SK-MEL-5 (cell line): ENCODE results near the gene CKMT1A. TPM values are rescaled to one million over a fixed set of nuclear protein-coding genes. Genes with fewer than 3 reads are reported as not detected.
"Not testable (repeated sequence)": the region's sequence is repeated elsewhere in the genome, so short reads cannot be mapped to it uniquely, and the experiment has no call there.

Source experiments
- DNase-seq: peaks from one replicate; pipeline ENCODE4 v3.0.0-alpha.2; 2016; ENCODE audit warnings: low read depth, low spot score
- in situ Hi-C: cut with HindIII; loops from 2 replicates; pipeline ENCODE4 v1.10.0; 2016; ENCODE audit warnings: low sequenced_read_pairs, high pct_unique_total_duplicates, low pct_unique_long_range_greater_than_20kb
- small RNA-seq, 2 experiments: library from RNA; depleted of rRNA; stranded (forward); fragments of <200 nt; gene quantifications; one replicate each; pipeline ENCODE3, GENCODE V24; 2014
- total RNA-seq: library from RNA; depleted of rRNA; stranded (reverse); fragments of >200 nt; shearing (Covaris generic); gene quantifications from 2 replicates; pipeline ENCODE4 v1.2.3, GENCODE V29; 2014; rRNA removed

Gene CKMT1A
- total RNA-seq, 1 experiment from 2014 or later, result 18.5 TPM

DNA sequence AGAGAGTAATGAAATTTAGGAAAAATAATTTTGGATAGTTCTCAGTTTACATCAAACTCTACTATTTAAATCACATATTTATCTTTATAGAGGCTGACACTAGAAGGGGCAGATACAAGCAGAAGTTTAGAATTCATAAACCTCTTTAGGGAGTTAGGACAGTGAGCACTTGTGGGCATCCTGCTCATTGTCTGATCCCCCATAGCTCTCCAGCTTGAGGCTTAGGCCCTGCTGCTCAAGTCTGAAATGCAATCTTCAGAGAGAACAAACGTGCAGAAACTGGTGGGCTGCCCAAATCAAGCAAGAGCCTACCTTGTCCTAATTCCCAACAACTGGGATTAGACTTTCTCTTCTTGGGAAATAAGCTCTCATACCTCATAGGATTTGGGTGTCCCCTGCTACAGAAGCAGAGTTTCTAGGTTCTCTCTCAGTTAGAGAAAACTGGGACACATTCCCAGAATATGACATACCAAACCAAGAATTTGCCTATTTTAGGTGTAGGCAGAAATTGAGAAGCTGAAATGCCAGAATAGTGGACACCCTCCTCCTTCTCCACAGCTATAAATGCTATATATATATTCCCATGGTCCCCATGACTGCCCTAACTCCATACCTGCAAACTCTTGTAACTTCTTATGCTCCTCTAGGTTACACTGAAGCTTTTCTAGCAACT, 34.5 kb downstream of the CKMT1A start:
- DNase-seq, in situ Hi-C loops: not testable (repeated sequence)

GRCh38 chr15:43735416-43735815, 41.8 kb downstream of the CKMT1A start:
- no peak for DNase-seq
- in situ Hi-C loops, result no loop called here

GRCh38 chr15:43746245-43746902, 52.7 kb downstream of the CKMT1A start, which contains the start of gene PDIA3:
Gene PDIA3 (plus strand): TSS chr15:43746438. CDS start chr15:43746540, 102 bp downstream.
- in situ Hi-C loops, result not testable (repeated sequence)
- peak; percentile 90 for DNase-seq

DNA sequence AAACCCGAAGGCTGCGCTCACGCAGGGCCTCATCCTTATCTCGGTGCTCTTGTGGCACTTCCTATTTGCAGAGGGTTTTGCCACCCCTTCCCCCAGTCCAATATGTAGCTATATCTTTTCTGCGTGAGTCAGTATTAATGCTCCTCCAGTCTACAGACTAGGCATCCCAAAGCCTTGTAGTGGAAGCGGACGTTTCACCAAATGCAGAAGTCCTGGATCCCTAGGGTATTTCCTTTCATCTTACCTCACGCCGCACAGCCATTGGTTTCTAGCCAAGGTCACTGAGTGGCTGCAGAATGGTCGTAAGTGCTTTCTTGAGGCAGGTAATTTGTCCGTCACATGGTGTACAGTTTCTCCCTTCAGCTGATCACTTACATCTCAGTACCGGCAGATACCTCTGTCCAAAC, 53.2 kb downstream of the CKMT1A start:
- DNase-seq, result peak; percentile 21
- in situ Hi-C loops, result not testable (repeated sequence)

- in situ Hi-C loops, result no loop called here
- peak; percentile 12 for DNase-seq
These were observed 54.7 kb downstream of the CKMT1A start for GRCh38 chr15:43748376-43748775.

Small RNA genes lying within 50 kb of the gene (small RNA-seq; reads per million reads assigned to genes)
- gene PDIA3P2, result 0 reads per million in 2 experiments
- 0 reads per million in 2 experiments for gene RNU6-353P
- 0 reads per million in 2 experiments for gene RNU6-354P

Other genes with a start within 250 kb of the CKMT1A start
- 25.9 and 30.7 TPM in 2 replicates for gene TP53BP1, start 200.7 kb upstream of the CKMT1A start, total RNA-seq
- gene MAP1A, start 176.3 kb upstream of the CKMT1A start, total RNA-seq, result 0.87 and 0.90 TPM in 2 replicates
- 13.7 and 14.8 TPM in 2 replicates for gene PPIP5K1, start 103.7 kb upstream of the CKMT1A start, total RNA-seq
- 55.2 and 55.6 TPM in 2 replicates for gene CKMT1B, start 99.8 kb upstream of the CKMT1A start, total RNA-seq
- 0.08 and 0.27 TPM in 2 replicates for gene STRC, start 75.1 kb upstream of the CKMT1A start, total RNA-seq
- gene CATSPER2, start 45.0 kb upstream of the CKMT1A start, total RNA-seq, result 0.50 and 0.53 TPM in 2 replicates
- gene PDIA3, start 52.6 kb downstream of the CKMT1A start, total RNA-seq, result 431 and 498 TPM in 2 replicates
- 0.61 and 0.69 TPM in 2 replicates for gene ELL3, start 83.1 kb downstream of the CKMT1A start, total RNA-seq
- gene SERF2, start 98.5 kb downstream of the CKMT1A start, total RNA-seq, result 630 and 662 TPM in 2 replicates
- not detected in 2 replicates for gene SERINC4, start 106.4 kb downstream of the CKMT1A start, total RNA-seq
- 4.3 and 4.8 TPM in 2 replicates for gene HYPK, start 106.7 kb downstream of the CKMT1A start, total RNA-seq
- 27.6 and 28.8 TPM in 2 replicates for gene MFAP1, start 130.8 kb downstream of the CKMT1A start, total RNA-seq
- 18.0 and 18.7 TPM in 2 replicates for gene WDR76, start 133.1 kb downstream of the CKMT1A start, total RNA-seq